ENCODE measurements around the gene GTF2F1.

DNA sequence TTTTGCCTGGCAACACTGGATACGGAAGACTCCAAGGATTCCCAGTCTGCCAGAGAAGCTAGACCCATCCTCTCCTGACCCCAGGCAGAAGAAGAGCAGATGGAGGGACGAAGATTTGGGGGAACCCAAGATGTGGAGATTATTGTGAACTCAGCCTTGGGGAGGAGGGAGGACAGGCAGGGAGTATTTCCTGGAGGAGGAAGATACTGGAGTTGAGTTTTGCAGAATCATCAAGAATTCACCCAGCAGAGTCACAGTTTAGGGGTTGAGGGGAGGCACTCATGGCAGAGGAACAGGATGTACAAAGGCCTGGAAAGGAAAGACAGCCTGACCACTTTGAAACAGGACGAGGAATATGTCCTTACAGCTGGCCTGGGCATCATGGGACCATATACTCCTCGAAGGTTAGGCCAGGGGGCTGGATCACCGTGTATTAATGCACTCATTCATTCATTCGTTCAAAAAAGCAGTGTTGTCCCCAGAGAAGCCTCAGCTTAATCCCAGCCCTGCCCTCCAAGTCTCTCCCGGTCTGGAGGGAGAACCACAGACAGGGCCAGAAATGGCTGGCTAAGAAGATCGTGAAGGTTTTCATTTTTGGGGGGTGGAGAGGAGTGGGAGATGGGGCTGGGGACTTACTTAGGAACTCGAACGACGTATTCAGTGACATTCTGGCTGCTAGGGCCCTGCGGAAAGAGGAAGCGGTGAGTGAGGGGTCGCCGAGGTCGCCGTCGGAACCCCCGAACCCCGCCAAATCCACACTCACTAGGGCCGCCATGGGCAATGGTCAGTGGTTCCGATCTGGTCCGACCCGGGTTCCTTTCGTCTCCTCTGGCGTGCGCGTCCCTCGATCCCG, 517 bp downstream of the GTF2F1 start:
- TF ChIP-seq, protein P1, sequence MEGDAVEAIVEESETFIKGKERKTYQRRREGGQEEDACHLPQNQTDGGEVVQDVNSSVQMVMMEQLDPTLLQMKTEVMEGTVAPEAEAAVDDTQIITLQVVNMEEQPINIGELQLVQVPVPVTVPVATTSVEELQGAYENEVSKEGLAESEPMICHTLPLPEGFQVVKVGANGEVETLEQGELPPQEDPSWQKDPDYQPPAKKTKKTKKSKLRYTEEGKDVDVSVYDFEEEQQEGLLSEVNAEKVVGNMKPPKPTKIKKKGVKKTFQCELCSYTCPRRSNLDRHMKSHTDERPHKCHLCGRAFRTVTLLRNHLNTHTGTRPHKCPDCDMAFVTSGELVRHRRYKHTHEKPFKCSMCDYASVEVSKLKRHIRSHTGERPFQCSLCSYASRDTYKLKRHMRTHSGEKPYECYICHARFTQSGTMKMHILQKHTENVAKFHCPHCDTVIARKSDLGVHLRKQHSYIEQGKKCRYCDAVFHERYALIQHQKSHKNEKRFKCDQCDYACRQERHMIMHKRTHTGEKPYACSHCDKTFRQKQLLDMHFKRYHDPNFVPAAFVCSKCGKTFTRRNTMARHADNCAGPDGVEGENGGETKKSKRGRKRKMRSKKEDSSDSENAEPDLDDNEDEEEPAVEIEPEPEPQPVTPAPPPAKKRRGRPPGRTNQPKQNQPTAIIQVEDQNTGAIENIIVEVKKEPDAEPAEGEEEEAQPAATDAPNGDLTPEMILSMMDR (conservative IDR thresholded peaks at IDR 0.05 in 1 of 2, IDR thresholded peaks at IDR 0.05 in 1 of 2; ENCODE audit: low read depth in 1 of 2, low read length in 2 of 2): no peak
- no peak for TF ChIP-seq EZH2 (IDR thresholded peaks at IDR 0.05; ENCODE audit: low read length, missing control alignments)

Data from fibroblast of lung (primary cell).